Mucosa of stomach (tissue), 1 donor: ENCODE data around the gene FAM149A.

Experiments used
- H3K27me3 ChIP-seq: one replicate; pipeline ENCODE4 v1.7.0; 2013; ENCODE audit warnings: mild to moderate bottlenecking, low read length; ENCODE audit not compliant: control insufficient read depth, insufficient read depth
- H3K36me3 ChIP-seq: one replicate; pipeline ENCODE4 v1.7.0; 2013; ENCODE audit warnings: low read length; ENCODE audit not compliant: control insufficient read depth, insufficient read depth
- H3K4me1 ChIP-seq: one replicate; pipeline ENCODE4 v1.7.0; 2013; ENCODE audit warnings: mild to moderate bottlenecking, low read length; ENCODE audit not compliant: control insufficient read depth, insufficient read depth
- H3K4me3 ChIP-seq: one replicate; pipeline ENCODE4 v1.7.0; 2013; ENCODE audit warnings: low read length
- H3K9ac ChIP-seq: one replicate; pipeline ENCODE4 v1.7.0; 2013; ENCODE audit warnings: mild to moderate bottlenecking, low read length, moderate library complexity
- H3K9me3 ChIP-seq: one replicate; pipeline ENCODE4 v1.7.0; 2013; ENCODE audit warnings: mild to moderate bottlenecking, low read length, moderate library complexity; ENCODE audit not compliant: control insufficient read depth
- donor health status: Pancreatic carcinoma.

FAM149A gene

DNA sequence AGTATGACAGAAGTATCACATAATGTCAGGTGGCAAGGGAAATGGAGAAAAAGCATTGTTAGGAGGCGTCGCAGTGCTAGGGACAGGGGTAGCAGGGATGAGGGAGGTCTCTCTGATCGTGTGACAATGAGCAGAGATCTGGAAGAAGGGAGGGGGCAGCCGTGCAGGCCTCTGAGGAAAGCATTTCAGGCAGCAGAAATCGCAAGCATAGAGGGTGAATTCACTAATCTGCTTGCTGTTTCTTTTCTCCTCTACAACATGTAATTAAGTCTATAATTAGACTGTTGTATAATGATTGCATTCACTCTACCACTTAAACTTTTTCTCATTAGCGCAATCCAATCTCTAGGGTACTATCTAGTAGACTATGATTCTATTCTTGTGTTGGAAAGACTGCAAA is 96.0 kb downstream of the FAM149A start:
- no peak overlapping the region for H3K9ac ChIP-seq
- no peak overlapping the region for H3K4me3 ChIP-seq
- H3K9me3 ChIP-seq = no peaks in the 10 kb centered on the region
- H3K27me3 ChIP-seq = no peaks in the 10 kb centered on the region
- no peaks in the 10 kb centered on the region for H3K36me3 ChIP-seq
- no peaks in the 10 kb centered on the region for H3K4me1 ChIP-seq

DNA sequence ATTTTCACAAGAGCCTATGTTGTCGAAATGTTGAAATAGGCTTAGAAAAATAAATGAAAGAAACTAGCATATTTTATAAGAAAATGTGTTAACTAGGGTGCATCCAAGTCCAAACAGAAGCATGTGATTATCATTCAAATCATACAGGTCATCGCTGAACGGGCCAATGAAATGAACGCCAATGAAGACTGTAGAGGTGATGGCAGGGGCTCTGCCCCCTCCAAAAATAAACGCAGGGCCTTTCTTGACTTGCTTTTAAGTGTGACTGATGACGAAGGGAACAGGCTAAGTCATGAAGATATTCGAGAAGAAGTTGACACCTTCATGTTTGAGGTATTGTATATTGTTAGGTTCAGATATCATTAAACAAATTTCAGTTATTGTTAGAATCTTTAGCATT is 96.5 kb downstream of the FAM149A start:
- Histone ChIP-seq H3K9ac (no peak overlapping the region), H3K9me3 (no peaks in the 10 kb centered on the region), H3K4me1 (no peaks in the 10 kb centered on the region), H3K27me3 (no peaks in the 10 kb centered on the region), H3K36me3 (no peaks in the 10 kb centered on the region), H3K4me3 (no peak overlapping the region)

GRCh38 chr4:186201535-186202230 is 97.2 kb downstream of the FAM149A start:
- Histone ChIP-seq H3K4me1 (no peaks in the 10 kb centered on the region), H3K27me3 (no peaks in the 10 kb centered on the region)

GRCh38 chr4:186202490-186203140 is 98.1 kb downstream of the FAM149A start:
- Histone ChIP-seq H3K4me3 (no peak overlapping the region), H3K9me3 (no peaks in the 10 kb centered on the region), H3K4me1 (no peaks in the 10 kb centered on the region), H3K36me3 (no peaks in the 10 kb centered on the region), H3K27me3 (no peaks in the 10 kb centered on the region), H3K9ac (no peak overlapping the region)

More at GRCh38 chr4:186201535-186202230, 97.2 kb downstream of the FAM149A start:
- H3K9ac ChIP-seq = no peak overlapping the region
- no peaks in the 10 kb centered on the region for H3K9me3 ChIP-seq
- no peak overlapping the region for H3K4me3 ChIP-seq
- no peaks in the 10 kb centered on the region for H3K36me3 ChIP-seq

GRCh38 chr4:186203406-186203805 is 98.9 kb downstream of the FAM149A start:
- Histone ChIP-seq H3K4me3 (no peak overlapping the region), H3K27me3 (no peaks in the 10 kb centered on the region), H3K9ac (no peak overlapping the region), H3K36me3 (no peaks in the 10 kb centered on the region), H3K9me3 (no peaks in the 10 kb centered on the region), H3K4me1 (no peaks in the 10 kb centered on the region)

DNA sequence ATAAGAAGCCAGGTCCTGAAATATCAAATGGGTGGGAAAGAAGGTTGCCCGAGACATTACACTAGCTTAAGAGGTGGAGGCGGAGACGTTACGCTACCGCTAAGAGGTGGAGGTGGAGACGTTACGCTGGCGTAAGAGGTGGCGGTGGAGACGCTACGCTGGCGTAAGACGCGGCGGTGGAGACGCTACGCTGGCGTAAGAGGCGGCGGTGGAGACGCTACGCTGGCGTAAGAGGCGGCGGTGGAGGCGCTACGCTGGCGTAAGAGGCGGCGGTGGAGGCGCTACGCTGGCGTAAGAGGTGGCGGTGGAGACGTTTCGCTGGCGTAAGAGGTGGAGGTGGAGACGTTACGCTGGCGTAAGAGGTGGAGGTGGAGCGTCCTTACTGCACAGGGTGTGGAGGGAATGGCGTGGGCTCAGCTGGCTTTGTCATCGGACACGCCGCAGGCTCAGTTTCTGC is 99.6 kb downstream of the FAM149A start:
- no peaks in the 10 kb centered on the region for H3K36me3 ChIP-seq
- H3K27me3 ChIP-seq = no peaks in the 10 kb centered on the region
- no peaks in the 10 kb centered on the region for H3K9me3 ChIP-seq
- H3K4me1 ChIP-seq = no peaks in the 10 kb centered on the region
- no peak overlapping the region for H3K9ac ChIP-seq
- H3K4me3 ChIP-seq = no peak overlapping the region

GRCh38 chr4:186204686-186205085 is 100.2 kb downstream of the FAM149A start:
- Histone ChIP-seq H3K9me3 (no peaks in the 10 kb centered on the region), H3K9ac (no peak overlapping the region), H3K27me3 (no peaks in the 10 kb centered on the region), H3K36me3 (no peaks in the 10 kb centered on the region), H3K4me3 (no peak overlapping the region), H3K4me1 (no peaks in the 10 kb centered on the region)

DNA sequence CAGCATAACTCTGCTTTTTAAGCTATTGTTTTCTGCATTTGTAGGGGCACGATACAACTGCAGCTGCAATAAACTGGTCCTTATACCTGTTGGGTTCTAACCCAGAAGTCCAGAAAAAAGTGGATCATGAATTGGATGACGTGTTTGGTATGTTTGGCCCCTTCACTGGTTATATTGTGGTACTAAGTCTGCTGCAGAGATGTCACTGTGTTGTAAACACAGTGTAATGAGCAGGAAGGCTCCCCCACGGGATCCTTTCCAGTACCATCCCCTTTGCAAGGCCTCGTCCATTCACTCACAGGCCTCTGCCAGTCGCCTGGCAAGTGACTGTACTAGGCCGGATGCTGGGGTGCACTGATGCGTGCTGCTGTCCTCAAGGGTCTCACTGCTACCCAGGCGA is 100.7 kb downstream of the FAM149A start:
- Histone ChIP-seq H3K27me3 (no peaks in the 10 kb centered on the region), H3K9me3 (no peaks in the 10 kb centered on the region), H3K36me3 (no peaks in the 10 kb centered on the region), H3K4me1 (no peaks in the 10 kb centered on the region), H3K4me3 (no peak overlapping the region), H3K9ac (no peak overlapping the region)

- Histone ChIP-seq H3K4me1 (no peaks in the 10 kb centered on the region), H3K4me3 (no peak overlapping the region), H3K9me3 (no peaks in the 10 kb centered on the region), H3K9ac (no peak overlapping the region), H3K27me3 (no peaks in the 10 kb centered on the region), H3K36me3 (no peaks in the 10 kb centered on the region)
These were observed 112.0 kb downstream of the FAM149A start for GRCh38 chr4:186216465-186217024.

- H3K9ac ChIP-seq = no peak overlapping the region
- no peaks in the 10 kb centered on the region for H3K27me3 ChIP-seq
- no peaks in the 10 kb centered on the region for H3K36me3 ChIP-seq
- no peak overlapping the region for H3K4me3 ChIP-seq
- no peaks in the 10 kb centered on the region for H3K4me1 ChIP-seq
- no peaks in the 10 kb centered on the region for H3K9me3 ChIP-seq
These were observed 113.3 kb downstream of the FAM149A start for GRCh38 chr4:186217733-186218293.

GRCh38 chr4:186221624-186222023 is 117.1 kb downstream of the FAM149A start:
- Histone ChIP-seq H3K4me3 (no peak overlapping the region), H3K4me1 (no peaks in the 10 kb centered on the region), H3K27me3 (no peaks in the 10 kb centered on the region), H3K36me3 (no peaks in the 10 kb centered on the region), H3K9ac (no peak overlapping the region), H3K9me3 (no peaks in the 10 kb centered on the region)
